ENCODE data around the gene ZDHHC1. TPM values are rescaled to one million over a fixed set of nuclear protein-coding genes. Genes with fewer than 3 reads are reported as not detected.

The ZDHHC1 gene
- total RNA-seq, 2 donors from 2014 or later, result 20.3 to 69.8 TPM

DNA sequence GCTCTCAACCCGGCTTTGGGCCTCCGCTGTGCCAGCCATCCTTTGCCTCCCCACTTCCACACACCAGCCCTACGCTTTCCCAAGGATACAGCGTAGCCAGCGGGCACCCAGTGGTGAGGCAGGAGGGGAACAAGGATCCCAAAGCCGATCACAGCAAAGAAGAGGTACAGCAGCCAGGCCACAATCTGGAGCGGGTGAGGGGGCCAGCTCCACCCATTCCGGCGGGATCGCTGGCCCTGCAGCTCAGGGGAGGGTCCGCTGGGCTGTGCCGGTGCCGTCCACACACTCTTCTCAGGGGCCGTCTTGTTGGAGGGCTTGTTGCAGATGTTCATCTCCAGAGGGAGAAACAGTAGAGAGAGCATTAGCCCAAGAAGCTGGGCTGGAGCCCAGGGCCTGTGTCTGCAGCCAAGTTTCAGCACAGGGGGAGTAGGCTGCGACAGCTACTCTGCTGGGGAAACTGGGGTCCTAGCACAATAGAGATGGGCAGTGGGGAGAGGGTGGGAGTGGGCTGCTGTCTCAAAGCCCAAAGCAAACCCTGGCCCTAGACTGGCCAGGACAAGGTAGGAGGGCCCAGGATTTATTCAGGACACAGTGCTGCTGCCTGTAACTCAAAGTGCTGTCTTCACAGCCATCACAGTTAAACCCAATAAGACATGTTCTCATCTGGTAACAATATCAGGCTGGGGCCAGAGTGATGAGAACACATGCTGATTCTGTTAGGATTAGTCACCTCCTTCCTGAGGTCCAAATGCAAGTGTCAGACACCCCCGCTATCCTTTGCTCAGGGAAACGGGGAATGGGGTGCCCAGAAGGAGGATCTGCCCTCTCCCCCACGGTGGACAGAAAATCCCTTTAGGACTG, 9.9 kb downstream of the ZDHHC1 start:
- Histone ChIP-seq H3K36me3 (no peaks in the 10 kb centered on the region), H3K27ac (peak overlapping the region; percentile 94 to 95), H3K4me1 (replicated peaks) (peaks cover 22% of the 10 kb centered on the region), H3K4me3 (no peak overlapping the region), H3K9me3 (no peaks in the 10 kb centered on the region), H3K27me3 (replicated peaks; ENCODE audit: insufficient read depth) (no peaks in the 10 kb centered on the region)
- intact Hi-C loops (cut with DNase I), result no loop called here
- no peak for DNase-seq (ENCODE audit: low spot score)
- 52% methylated on average over 18 of the region's 18 CpGs for WGBS
- no peak for TF ChIP-seq POLR2AphosphoS5 (IDR thresholded peaks at IDR 0.05)
- TF ChIP-seq CTCF (IDR thresholded peaks at IDR 0.05), result no peak
- TF ChIP-seq POLR2A (IDR thresholded peaks at IDR 0.05), result no peak

GRCh38 chr16:67405336-67405735, 10.9 kb downstream of the ZDHHC1 start:
- Histone ChIP-seq H3K27ac (peak overlapping the region; percentile 94 to 95), H3K9me3 (no peaks in the 10 kb centered on the region), H3K4me3 (no peak overlapping the region), H3K27me3 (replicated peaks; ENCODE audit: insufficient read depth) (no peaks in the 10 kb centered on the region), H3K4me1 (replicated peaks) (peaks cover 22% of the 10 kb centered on the region), H3K36me3 (no peaks in the 10 kb centered on the region)
- TF ChIP-seq CTCF (IDR thresholded peaks at IDR 0.05) (no peak), POLR2A (IDR thresholded peaks at IDR 0.05) (no peak)
- intact Hi-C loops (cut with DNase I), result no loop called here
- DNase-seq (ENCODE audit: low spot score), result no peak
- 71% methylated on average over 8 of the region's 8 CpGs for WGBS

DNA sequence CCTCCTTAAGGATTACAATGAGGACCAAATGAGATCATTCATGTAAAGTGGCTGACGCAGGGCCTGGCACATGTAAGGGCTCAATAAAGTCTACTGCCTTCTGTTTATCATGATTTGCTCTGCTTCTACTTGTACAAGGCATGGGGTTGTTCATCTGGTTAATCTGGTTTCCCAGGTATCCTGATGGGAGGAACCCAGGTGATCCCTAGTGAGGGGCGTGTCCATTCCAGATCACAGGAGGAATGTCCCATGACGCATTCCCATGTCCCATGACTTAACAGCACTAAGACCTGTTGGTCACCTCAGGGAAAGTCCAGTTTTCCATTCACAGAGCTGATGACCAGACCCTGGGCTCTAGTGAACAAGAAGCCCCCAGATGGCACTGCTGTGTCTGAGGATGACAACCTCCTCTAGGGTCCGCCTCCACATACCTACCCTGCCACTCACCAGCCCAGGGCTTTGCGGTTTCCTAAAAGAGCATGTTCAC, 11.5 kb downstream of the ZDHHC1 start:
- Histone ChIP-seq H3K4me1 (replicated peaks) (peaks cover 22% of the 10 kb centered on the region), H3K27me3 (replicated peaks; ENCODE audit: insufficient read depth) (no peaks in the 10 kb centered on the region), H3K9me3 (no peaks in the 10 kb centered on the region), H3K27ac (peak overlapping the region; percentile 94 to 95), H3K36me3 (no peaks in the 10 kb centered on the region), H3K4me3 (no peak overlapping the region)
- TF ChIP-seq POLR2A (IDR thresholded peaks at IDR 0.05) (peak; percentile 44), CTCF (IDR thresholded peaks at IDR 0.05) (no peak), POLR2AphosphoS5 (IDR thresholded peaks at IDR 0.05) (peak; percentile 100)
- WGBS, result 53% methylated on average over 5 of the region's 5 CpGs
- DNase-seq (ENCODE audit: low spot score), result peak; percentile 99
- intact Hi-C loops (cut with DNase I), result no loop called here

GRCh38 chr16:67403976-67404555, 12.2 kb downstream of the ZDHHC1 start:
- Histone ChIP-seq H3K27me3 (replicated peaks; ENCODE audit: insufficient read depth) (no peaks in the 10 kb centered on the region), H3K9me3 (no peaks in the 10 kb centered on the region), H3K4me3 (no peak overlapping the region), H3K27ac (peak overlapping the region; percentile 94 to 95), H3K4me1 (replicated peaks) (peaks cover 22% of the 10 kb centered on the region), H3K36me3 (no peaks in the 10 kb centered on the region)
- TF ChIP-seq POLR2A (IDR thresholded peaks at IDR 0.05) (no peak), CTCF (IDR thresholded peaks at IDR 0.05) (no peak), POLR2AphosphoS5 (IDR thresholded peaks at IDR 0.05) (no peak)
- no peak for DNase-seq (ENCODE audit: low spot score)
- 57% methylated on average over 12 of the region's 12 CpGs for WGBS
- intact Hi-C loops (cut with DNase I), result no loop called here

Measured in prostate gland (tissue), 2 donors.